GM12865 (cell line): Measurements from ENCODE around the gene ALX4.

Source experiments
- DNase-seq: peaks from one replicate; pipeline ENCODE4 v3.0.0; 2010; ENCODE audit warnings: low read depth
- H3K4me3 ChIP-seq: 2 replicates; pipeline ENCODE4 v1.5.1; 2011; ENCODE audit warnings: mild to moderate bottlenecking, low read depth, low read length, control low read depth
- TF ChIP-seq, protein P1 (sequence below): IDR thresholded peaks from 2 replicates; pipeline ENCODE4 v1.5.1; 2011; ENCODE audit warnings: low read length, control low read depth, low read depth, inconsistent platforms; ENCODE audit not compliant: insufficient read depth; ENCODE audit errors: missing control alignments

The ALX4 gene

GRCh38 chr11:44311339-44312261 is 1.7 kb upstream of the ALX4 start:
- no peak overlapping the region for H3K4me3 ChIP-seq
- TF ChIP-seq, protein P1, sequence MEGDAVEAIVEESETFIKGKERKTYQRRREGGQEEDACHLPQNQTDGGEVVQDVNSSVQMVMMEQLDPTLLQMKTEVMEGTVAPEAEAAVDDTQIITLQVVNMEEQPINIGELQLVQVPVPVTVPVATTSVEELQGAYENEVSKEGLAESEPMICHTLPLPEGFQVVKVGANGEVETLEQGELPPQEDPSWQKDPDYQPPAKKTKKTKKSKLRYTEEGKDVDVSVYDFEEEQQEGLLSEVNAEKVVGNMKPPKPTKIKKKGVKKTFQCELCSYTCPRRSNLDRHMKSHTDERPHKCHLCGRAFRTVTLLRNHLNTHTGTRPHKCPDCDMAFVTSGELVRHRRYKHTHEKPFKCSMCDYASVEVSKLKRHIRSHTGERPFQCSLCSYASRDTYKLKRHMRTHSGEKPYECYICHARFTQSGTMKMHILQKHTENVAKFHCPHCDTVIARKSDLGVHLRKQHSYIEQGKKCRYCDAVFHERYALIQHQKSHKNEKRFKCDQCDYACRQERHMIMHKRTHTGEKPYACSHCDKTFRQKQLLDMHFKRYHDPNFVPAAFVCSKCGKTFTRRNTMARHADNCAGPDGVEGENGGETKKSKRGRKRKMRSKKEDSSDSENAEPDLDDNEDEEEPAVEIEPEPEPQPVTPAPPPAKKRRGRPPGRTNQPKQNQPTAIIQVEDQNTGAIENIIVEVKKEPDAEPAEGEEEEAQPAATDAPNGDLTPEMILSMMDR = no peak
- DNase-seq = no peak

DNA sequence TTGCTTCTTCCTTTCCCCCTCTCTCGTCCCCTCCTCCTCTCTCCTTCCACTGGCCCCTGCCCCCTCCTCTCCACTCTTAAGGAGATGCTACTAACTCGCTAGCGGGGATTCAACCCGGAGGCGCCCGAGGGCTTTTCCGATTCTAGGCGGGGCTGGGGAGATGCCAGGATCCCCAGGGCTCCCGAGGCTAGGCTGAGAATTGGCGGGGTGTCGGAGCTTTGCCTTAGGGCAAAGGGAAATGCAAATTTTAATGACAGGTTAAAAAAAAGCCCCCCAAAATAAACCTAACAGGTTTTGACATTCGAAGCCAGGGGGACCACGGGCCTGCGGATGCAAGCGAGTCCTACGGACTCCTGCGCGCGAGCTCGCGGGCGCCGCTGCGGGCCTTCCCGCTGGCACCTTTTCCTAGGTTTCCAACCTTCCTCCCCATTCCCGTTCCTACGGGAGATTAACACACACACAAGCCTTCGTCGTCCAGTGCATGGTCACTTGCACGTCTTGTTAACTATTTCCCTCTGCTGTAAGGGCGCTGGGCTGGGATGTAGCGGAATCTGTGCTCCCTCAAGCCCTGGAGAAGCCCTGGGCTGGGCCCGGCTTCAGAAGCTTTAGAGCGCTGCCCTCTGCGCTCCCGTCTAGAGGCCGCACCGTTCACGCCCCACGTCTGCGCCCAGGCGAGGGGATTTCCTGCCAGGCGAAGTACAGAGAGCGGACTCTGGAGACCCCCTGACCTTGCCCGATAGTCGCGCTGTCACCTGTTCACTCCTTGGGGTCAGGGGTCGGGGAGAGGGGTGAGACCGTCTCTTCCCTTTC is 729 bp upstream of the ALX4 start:
- TF ChIP-seq, protein P1 = no peak
- DNase-seq = no peak
- no peak overlapping the region for H3K4me3 ChIP-seq

GRCh38 chr11:44310206-44310462 is 195 bp upstream of the ALX4 start:
- H3K4me3 ChIP-seq = no peak overlapping the region
- DNase-seq = no peak
- TF ChIP-seq, protein P1 = no peak

DNA sequence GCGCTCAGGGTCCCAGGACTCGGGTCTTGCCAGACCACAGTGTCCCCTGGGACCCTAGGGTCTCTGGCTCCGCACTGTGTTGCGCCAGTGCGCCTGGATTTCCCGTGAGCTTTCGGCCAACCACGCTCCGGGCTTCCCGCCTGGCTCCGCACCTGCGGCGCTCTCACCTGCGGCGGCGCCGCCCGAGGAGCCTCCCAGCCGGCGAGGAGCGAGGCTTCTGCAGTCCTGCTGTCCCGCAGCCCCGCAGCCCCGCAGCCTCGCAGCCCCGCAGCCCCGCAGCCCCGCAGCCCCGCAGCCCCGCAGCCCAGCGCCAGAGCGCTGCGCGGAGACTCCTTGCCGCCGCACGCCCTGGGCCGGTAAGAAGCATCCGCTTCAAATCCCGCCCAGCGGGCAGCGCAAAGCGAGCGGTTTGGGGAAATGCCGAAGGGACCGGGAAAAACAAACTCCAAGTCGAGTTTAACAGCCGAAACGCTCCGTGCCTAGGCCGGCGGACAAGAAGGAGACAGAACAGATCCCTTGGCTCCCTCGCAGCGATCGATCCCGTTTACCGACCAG is 939 bp downstream of the ALX4 start:
- TF ChIP-seq, protein P1 = no peak
- no peak overlapping the region for H3K4me3 ChIP-seq
- DNase-seq = no peak

- DNase-seq = no peak
- TF ChIP-seq, protein P1 = no peak
- no peak overlapping the region for H3K4me3 ChIP-seq
Measured at GRCh38 chr11:44308256-44308922, 1.6 kb downstream of the ALX4 start.

DNA sequence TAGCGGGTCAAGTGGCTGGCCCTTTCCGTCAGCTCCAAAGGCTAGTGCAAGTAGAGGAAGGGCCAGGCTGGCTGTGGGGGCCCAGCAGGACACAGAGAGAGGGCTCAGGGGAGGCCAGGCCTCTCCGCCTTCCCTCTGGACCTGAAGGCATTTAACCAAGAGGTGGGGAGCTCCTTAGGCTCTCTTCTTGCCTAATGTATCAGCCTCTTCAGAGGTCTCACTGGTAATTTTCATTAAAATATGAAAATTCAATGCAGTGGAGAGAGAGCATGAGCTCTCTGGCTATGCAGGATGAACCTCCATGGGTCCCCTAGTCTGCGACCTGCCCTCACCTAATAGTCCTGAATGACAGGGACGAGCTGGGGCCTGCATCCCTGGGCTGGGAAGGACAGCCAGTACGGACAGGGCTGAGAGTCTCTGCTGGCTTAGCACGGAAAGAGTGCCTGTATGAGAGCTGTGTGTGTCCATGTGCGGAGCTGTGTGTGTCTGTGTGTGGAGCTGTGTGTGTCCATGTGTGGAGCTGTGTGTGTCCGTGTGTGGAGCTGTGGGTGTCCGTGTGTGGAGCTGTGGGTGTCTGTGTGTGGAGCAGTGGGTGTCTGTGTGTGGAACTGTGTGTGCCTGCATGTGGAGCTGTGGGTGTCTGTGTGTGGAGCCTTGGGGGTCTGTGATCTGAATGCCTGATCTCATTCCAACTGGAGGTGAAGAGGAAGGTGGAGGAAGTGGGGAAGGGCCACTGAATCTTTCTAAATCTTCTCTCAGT is 2.4 kb downstream of the ALX4 start:
- TF ChIP-seq, protein P1 = no peak
- DNase-seq = no peak
- no peak overlapping the region for H3K4me3 ChIP-seq
